HG02885 (cell line): Measurements from ENCODE around the gene PRRT1.
"Not testable (repeated sequence)": the region's sequence is repeated elsewhere in the genome, so short reads cannot be mapped to it uniquely, and the experiment has no call there.

Experiments used
- ATAC-seq: cut with Tn5 transposase; IDR thresholded peaks from one replicate; pipeline ENCODE4 v1.9.1; 2021; ENCODE audit warnings: mild to moderate bottlenecking; ENCODE audit not compliant: unreplicated experiment, poor library complexity

Gene PRRT1

DNA sequence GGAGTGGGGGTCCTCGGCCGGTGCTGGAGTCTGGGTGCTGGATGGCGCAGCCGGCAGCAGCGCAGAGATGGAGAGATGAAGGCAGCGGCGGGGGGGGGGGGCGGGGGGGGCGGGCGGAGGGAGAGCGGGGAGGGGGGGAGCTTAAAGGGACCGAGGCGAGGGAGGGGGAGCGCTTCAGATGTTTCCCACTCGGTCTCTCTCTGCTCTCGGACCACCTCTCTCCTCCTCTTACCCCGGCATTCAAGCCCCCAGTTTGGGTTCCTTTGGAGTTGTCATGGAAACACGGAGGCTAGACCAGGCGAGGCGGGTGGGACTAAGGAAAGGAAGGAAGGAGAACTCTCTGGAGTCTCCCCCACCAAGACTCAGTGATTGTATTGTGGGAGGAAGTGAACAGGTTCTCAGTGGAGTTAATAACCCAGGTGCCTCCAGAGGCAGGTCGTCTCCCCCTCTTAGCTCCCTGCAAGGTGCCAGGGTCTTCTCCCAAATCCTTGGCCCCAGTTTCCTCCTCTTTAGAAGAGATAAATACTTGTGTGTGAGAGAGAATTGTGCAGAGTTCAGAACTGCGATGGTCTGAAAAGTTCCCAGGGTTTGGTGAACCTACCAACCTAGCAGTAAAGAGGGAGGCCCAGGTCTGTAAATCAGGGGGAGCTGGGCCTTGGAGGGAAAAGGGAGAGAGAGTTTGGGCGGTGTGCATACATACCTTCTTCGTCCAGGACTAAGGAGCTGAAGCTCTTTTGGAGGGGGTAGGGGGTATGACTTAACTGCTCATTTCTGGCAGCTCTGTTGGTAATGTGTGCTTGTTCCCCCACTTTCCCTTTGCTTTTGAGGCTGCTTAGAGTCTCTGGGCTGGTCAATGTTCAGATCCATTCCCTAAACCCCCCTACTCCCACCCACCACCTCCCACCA is at the start of gene PRRT1:
Gene PRRT1, minus strand, starts transcription at position 77 of the 906 bp plus-strand sequence. CDS start 112 bp downstream, outside the sequence.
- no peak for ATAC-seq

DNA sequence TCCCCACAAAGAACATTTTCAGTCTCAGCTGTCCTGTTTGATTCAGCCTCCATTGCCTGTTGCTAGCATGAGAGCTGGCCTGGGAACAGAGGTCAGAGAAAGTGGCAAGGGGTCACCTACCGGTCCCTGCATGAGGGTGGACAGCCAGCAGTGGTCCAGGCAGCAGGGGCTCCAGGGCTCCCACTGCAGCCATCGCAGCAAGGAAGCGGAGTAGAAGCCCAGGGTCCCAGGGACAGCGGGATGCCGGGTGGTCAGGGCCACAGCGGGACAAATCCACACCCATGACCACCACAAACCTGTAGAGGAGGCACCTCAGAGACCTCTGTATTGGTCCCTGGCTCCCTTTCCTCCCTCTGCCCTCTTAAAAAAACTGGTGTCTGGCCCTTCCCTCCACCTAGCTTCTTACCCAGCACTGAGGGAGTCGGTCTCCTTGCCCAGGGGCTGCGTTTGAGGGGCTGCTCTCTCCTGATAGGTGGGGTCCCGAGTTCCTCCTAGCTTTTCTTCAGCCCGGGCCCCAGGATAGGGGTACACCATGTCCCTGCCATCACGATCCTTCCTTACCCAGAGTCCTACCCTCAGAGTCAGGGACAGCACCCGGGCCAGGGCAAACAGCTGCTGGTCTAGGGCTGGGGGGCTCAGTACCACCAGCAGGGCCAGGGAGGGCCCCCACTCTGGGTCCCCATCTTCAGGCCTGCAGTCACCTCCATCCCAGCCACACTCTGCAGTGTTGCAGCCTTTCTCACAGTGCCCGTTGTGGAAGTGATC is 49.2 kb upstream of the PRRT1 start:
- ATAC-seq: no peak

DNA sequence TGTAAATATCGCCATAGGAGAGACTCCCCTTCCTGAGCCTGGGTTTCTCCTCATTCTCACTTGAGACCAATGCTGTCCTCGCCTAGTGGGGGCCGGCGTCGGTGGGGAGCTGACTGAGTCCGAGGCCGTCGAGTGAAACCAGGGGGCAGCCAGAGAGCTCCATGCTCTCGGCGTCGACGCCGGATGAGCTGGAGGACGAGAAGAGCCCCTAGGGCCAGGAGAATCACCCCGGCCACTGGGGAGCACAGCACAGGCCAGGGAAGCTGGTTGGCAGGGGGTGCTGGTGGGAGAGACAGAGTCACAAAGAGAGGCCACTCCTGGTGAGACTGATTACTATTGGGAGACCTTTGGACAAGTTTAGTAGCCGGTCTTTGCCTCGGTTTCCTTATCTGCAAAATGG is 47.1 kb upstream of the PRRT1 start:
- no peak for ATAC-seq

DNA sequence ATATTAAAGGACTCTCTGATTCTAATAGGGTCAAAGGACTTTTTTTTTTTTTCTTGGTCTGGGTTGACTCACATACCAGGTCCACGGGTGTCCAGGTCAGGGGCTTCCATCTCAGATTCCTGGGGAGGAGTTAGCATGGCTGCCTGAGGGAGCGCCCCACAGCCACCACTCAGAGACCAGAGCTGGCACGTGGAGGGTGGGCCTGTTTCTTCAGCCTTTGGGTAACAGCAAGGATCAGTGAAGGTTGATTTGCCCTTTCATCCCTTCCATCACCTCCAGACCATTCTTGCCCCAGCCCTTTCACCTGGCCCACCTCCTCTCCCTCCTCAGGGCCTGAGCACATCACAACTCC is 46.6 kb upstream of the PRRT1 start:
- no peak for ATAC-seq

DNA sequence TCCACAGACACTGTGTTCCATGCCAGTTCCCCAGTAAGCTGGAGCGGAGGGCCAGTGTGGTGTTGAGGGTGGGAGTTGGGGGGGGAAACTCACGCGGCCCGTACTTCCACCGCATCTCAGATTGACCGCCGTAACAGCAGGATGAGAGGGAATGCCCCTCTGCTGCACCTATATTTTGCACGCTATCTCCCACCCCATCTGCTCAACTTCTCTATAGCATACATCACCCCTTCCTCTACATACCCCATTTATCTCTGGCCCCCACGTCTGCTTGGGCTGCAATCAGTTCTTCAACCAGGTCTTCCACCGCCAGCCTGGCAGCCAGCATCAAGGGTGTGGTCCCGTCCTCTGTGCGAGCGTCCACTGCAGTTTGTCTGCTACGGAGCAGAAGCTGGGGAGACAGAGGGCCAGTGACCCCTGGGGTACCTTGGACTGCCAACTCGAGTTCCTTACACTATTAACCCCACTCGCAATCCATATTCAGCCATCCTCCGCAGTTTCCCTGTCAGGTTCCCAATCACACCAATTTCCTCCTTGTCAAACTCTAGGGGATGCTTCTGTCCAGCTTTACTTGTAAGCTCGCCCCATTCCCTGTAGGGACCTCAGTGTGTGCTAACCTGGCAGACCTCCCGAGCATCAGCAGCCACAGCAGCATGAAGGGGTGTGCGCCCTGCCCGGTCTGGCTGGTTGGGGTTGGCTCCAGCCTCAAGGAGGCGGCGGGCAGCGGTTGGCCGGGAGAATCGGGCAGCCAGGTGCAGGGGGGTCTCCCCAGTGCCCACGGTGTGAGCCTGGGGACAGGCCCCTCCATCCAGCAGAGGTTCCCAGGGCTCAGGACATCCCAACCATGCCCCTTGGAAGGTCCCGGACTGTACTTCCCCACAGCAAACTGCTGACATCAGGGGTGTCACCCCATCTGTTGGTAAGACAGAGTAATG is 45.2 kb upstream of the PRRT1 start:
- no peak for ATAC-seq

DNA sequence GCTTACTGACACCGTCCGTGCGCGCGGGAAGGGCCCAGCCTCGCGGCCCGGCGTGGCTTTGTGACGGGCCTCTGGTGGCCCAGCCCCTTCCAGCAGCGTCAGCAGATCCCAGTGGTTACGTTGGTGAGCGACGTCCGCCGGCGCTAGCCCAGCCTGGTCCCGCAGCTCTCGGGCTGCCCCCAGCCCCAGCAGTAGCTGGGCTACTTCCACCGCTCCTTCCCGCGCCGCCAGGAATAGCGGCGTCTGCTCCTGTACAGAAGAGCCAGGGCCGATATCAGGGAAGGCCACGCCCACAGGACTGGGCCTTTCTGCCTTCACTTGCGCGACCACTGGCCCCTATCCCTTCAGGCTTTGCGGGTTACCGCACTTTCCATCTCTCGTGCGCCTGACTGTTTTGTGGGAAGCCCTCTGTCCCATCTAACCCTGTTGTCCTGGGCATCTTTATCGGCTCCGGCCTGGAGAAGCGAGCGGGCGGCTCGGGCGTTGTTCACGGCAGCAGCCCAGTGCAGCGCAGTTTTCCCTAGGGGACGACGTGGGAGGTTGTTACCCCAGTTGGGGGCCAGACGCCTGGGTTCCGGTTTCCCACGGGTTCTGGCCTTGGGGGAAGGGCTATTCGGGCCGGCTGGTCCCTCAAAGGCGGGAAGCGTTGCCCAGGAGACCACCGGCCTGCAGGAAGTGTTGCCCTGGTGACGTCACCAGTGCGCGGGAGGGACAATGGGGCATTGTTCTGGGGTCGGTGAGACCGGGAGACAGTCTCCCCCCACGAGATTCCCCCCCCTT is 44.4 kb upstream of the PRRT1 start:
- ATAC-seq: peak; percentile 79

DNA sequence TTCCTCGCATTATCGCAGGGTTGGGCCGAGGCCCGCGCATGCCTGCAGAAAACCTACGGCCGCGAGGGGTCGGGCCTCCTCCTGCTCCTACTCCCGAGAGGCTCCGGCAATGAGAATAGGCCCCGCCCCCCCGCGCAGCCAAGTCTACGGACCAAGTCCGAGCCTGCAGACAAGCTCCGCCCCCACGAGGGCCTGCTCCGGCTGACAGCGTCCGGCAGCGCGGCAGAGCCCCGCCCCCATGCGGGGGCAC is 43.8 kb upstream of the PRRT1 start:
- peak; percentile 76 for ATAC-seq

DNA sequence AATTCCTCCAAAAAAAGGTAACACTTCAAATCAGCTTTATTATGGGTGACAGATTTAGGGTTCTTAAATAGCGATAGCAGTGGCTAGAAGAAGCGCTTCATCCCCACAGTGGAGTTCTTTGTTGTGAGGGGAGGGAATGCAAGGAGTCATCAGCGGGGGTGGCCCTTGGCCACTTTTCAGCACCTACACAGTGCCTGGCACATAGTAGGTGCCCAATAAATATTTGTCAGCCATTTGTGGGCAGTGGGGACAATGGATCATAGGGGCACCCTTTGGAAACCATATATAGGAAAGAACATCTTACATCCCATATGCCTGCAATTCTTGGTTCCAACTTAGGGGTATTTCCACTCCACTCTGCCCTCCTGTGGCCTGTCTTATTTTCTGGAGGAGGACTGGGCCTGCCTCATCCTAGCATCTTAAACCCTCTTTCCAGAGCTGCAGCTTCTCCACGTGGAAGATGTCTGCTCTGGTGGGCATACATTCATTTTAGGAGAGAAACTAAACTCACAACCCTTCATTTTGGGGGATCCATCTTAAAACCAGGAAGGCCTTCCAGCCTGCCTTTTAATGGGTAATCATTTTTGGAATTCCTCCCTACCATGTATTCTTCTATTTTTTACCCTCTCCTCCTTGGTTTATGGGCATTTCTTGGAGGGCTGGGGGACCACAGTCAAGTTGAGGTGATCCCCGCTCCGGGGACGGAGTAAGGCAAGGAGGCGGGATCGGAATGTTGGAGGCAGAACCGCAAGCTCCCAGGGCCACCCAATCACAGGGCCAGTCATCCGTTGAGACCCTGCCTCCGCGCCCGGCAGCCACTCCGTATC is 43.3 kb upstream of the PRRT1 start:
- no peak for ATAC-seq

DNA sequence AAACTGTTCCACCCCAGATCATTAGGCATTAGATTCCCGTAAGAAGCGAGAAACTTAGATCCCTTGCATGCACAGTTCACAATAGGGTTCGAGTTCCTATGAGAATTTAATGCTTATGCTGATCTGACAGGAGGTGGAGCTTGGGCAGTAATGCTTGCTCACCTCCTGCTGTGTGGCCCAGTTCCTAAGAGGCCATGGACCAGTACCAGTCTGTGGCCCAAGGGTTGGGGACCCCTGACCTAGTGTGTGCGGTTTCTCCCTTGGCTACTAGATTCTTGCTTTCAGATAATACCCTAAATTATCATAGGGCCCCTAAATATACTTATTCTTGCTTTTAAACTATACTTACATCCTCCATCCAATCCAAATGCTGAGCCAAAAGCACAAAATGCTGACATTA is 42.6 kb upstream of the PRRT1 start:
- ATAC-seq: no peak

DNA sequence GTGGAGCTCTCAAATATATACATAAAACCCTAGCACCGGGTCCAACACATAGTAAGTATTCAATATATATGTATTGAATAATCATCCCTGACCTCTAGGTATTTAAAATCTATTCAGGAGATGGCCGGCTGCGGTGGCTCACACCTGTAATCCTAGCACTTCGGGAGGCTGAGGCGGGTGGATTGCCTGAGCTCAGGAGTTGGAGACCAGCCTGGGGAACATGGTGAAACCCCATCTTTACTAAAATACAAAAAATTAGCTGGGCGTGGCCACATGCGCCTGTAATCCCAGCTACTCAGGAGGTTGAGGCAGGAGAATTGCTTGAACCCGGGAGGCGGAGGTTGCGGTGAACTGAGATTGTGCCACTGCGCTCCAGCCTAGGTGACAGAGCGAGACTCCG is 41.4 kb upstream of the PRRT1 start:
- ATAC-seq: not testable (repeated sequence)

DNA sequence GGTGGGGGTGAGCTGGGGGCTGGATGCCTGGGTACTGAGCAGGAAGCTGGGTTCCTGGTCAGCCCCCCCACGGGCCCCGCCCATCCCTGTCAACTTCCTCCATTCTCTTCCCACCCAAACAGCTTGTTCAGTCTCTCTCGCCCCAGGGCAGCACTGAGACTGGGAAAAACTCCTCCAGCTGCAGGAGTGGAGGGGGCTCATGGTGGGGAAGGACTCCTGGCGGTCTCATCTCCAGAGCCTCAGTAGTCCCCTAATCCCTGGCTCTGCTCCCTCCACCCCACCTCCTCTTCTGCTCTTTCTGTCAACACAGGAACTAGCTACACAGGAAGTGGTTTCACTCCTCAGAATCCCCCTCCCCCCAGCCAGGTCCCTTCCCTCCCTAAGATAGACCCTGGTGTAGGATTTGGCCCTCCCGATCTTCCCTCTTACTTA is 40.9 kb upstream of the PRRT1 start, which contains the start of gene GPSM3:
Gene GPSM3, minus strand, starts transcription at position 36 of the 432 bp plus-strand sequence. CDS start 130 bp downstream, outside the sequence.
- no peak for ATAC-seq

DNA sequence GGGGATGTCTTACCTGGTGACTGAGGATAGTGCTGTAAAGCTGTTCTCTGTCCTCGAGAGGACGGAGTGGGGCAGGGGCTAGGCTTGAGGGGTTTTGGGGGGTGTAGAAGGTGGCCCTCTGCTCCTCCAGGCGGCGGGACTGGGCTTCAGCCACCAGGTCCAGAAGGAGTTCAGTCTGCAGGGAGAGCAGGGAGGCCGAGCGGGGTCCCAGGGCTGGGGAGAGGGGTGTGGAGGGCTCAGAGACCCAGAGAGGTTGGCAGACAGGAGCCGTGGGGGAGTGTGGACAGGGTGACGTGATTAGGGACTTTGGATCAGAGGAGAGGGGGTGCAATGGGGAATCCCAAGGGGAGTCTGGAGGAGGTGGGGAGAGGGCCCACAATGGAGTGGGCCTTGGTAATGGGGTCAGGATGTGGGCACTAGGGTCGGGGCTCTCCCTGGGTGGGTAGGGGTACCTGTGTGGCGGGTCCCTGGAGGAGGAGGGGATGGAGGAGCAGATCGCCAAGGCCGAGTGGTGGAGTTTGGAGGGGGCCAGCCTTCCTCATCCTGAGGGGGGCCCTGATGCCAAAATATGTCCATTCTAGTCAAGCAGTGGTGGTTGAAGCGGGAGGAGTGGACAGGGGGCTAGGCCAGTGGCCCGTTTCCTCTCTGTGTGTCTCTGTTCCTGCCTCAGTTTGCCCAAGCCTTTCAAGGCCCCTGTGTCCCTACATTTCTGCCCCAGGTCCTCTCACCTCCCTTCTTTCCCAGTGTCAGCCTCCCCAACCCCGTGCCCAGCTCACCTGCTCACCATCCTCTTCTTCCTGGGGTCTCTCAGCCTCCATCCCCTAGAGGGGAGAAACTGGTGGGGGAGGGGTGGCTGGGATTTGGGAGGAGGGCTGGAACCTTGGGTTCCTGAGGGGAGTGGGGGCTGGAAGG is 40.2 kb upstream of the PRRT1 start:
- ATAC-seq: no peak

DNA sequence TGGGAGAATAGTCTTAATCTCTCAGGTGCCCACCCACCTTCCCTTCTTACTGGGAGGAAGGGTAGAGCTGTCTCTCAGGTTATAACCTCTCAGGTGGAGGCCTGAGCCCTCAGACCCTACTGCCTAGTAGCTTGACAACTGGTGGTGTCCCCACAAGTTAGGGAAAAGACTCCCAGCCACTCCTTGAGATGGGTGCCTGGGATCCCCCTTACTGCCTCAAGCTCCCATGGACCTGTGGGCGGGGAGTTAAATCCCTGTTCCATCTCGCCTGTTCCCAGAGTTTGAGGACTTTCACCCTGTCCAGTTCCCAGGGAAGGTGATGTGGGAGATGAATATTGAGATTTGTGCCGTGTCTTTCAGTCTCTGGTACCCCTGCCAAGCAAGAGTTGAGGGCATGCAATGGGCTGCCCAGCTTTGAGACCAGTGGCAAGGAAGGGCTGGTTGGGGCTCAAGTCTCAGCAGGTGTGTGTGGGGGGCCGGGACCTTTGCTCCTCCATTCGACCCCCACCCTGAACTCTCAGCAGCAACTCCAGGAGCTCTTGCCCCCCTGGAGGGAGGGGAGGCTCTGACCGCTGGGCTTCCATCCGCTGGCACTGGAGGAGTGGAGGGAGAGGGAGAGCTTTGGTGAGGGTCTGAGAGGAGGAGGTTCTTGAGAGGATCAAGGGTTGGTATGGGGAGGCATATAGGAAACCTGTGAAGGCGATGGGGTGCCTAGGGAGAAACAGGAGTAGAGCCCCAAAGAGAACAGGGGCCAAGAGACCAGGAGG is 39.4 kb upstream of the PRRT1 start:
- no peak for ATAC-seq

DNA sequence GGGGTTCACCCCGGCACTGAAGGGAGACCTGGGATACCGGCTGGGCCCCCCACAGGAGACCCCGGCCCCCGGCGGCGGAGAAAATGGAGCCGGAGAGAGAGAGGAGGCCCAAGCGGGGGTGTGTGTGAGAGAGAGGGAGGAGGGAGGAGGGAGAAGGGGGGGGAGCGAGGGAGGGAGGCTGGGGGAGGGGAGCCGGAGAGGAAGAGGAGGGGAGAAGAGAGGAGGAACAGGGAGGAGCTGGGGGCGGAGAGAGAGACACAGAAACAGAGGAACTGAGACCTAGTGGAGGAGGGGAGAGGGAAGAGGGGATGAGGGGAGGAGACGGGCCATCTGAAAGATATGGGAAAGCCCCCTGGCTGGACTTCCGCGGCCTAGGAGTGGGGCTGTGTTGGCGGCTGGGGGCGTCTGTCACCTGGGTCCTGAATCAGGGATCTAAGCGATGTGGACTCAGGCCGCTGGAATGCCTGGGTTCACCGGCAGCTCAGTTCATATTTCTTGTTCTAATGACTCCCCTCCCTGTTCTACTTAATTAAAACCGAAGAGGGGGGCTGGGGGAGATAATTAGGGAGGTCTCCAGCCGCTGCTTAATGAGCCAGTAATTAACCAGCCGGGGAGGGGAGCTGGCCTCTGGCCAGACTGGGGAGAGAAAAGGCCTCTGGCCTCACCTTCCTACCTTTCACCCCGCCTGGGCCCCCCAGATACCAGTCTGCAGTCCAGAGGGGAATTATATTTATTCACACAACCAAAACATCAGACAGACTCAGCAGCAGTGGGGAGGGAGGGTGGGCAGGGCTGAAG is 38.5 kb upstream of the PRRT1 start, which contains the start of gene PBX2:
Gene PBX2, minus strand, starts transcription at position 149 of the 798 bp plus-strand sequence. CDS start 287 bp downstream, outside the sequence.
- ATAC-seq: peak; percentile 63

DNA sequence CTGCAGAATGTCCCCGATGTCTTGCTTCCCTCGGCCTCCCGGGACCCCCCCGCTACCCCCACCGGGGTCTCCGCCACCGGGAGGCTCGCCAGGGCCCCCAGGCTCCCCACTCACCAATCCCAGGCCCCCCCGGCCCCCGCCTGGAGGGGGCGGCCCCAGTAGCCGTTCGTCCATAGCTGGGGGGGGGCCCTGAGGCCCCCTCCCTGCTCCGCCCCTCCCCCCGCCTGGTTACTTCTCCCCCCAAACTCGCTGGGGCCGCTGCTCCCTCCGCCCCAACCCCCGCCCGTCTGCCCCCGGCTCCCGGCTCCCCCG is 38.0 kb upstream of the PRRT1 start:
- no peak for ATAC-seq

DNA sequence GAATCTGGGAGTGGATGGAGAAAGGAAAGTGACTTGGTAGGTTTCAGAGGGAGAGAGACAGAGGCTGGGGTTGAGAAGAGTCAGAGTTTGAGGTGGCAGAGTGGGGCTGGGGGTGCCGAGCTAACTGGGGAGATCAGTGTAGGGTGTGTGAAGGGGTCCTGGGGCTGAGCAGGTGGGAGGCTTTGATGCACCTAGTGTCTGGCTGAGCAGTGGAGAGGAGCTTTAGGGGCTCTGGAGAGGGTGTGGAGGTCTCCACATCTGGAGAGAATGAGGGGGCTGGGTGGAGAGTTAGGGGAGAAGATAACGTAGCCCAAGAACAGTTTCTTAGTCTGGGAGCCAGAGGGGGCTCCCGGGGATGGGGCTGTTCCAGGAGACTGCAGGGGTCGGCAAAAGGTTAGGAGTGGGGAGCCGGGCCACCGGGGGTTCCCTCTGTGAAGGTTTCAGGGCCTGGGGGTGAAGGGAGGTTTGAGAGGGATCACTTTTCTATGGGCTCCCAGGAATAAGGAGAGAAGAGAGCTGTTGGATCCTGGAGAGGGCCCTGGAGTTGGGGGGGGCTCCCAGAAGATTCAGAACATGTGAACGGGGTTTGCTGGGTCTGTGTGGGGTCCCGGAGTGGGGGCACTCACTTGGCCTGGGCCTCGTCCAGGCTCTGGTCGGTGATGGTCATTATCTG is 37.5 kb upstream of the PRRT1 start:
- ATAC-seq: no peak
